Chondrocyte (in vitro differentiated cells): ENCODE results near the gene FOXP1. TPM values are rescaled to one million over a fixed set of nuclear protein-coding genes. Genes with fewer than 3 reads are reported as not detected.

Experiments used
- DNase-seq: peaks from one replicate; pipeline ENCODE4 v3.0.0; 2021; ENCODE audit warnings: mixed read lengths, low spot score
- H3K27ac Mint-ChIP-seq: one replicate; pipeline ENCODE4 v1.8.0; 2021; ENCODE audit warnings: mild to moderate bottlenecking, moderate library complexity, mixed read lengths; ENCODE audit not compliant: unreplicated experiment
- H3K27me3 Mint-ChIP-seq: 2 replicates; pipeline ENCODE4 v1.8.0; 2021; ENCODE audit warnings: low read depth, mixed read lengths
- H3K36me3 Mint-ChIP-seq: 2 replicates; pipeline ENCODE4 v1.8.0; 2021; ENCODE audit warnings: low read depth, mixed read lengths
- H3K4me1 Mint-ChIP-seq: 2 replicates; pipeline ENCODE4 v1.8.0; 2021; ENCODE audit warnings: low read depth, mild to moderate bottlenecking, mixed read lengths
- H3K4me3 Mint-ChIP-seq: one replicate; pipeline ENCODE4 v1.8.0; 2021; ENCODE audit warnings: mild to moderate bottlenecking, moderate library complexity, mixed read lengths; ENCODE audit not compliant: unreplicated experiment
- H3K9me3 Mint-ChIP-seq: 2 replicates; pipeline ENCODE4 v1.8.0; 2021; ENCODE audit warnings: low read depth, mixed read lengths
- CTCF ChIP-seq: fragments of 200-600 bp; sonication (generic); IDR thresholded peaks from 2 replicates; pipeline ENCODE4 v1.5.0; 2021; ENCODE audit warnings: antibody characterized with exemption, mild to moderate bottlenecking, moderate library complexity
- total RNA-seq: library from RNA; stranded (reverse); gene quantifications from 3 replicates; pipeline ENCODE4 v1.2.1, GENCODE V29; 2021

Gene FOXP1
- total RNA-seq, 1 donor from 2014 or later, result 206 TPM

DNA sequence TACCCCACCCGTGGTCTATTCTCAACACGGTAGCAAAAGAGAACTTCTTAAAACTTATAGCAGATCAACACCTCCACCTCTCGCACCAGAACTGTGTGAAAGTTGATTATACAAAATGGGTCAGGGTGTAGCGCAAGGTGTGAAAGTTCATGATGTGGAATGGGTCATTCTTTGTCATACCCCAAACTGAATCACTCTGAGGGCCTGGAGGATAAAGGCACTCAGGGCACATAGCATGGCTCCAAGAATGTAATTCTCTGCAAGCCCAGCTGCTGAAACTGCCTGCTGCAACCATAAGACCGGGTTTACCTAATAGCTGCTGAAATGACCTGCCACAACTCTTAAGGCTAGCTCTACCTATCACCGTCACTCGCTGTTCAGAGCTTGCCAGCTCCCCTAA lies 70.0 kb downstream of the FOXP1 start:
- TF ChIP-seq CTCF, result no peak
- no peaks in the 10 kb centered on the region for H3K36me3 Mint-ChIP-seq

GRCh38 chr3:71513081-71513480 lies 70.4 kb downstream of the FOXP1 start:
- H3K9me3 Mint-ChIP-seq, result no peaks in the 10 kb centered on the region
- H3K27ac Mint-ChIP-seq, result no peak overlapping the region
- H3K4me1 Mint-ChIP-seq, result peaks cover 17% of the 10 kb centered on the region
- DNase-seq, result no peak
- TF ChIP-seq CTCF, result no peak
- no peaks in the 10 kb centered on the region for H3K27me3 Mint-ChIP-seq
- H3K4me3 Mint-ChIP-seq, result no peak overlapping the region
- H3K36me3 Mint-ChIP-seq, result no peaks in the 10 kb centered on the region

More for the DNA sequence above, 70.0 kb downstream of the FOXP1 start:
- peaks cover 22% of the 10 kb centered on the region for H3K4me1 Mint-ChIP-seq
- no peaks in the 10 kb centered on the region for H3K9me3 Mint-ChIP-seq
- DNase-seq, result no peak
- H3K27ac Mint-ChIP-seq, result no peak overlapping the region
- no peaks in the 10 kb centered on the region for H3K27me3 Mint-ChIP-seq
- H3K4me3 Mint-ChIP-seq, result no peak overlapping the region

DNA sequence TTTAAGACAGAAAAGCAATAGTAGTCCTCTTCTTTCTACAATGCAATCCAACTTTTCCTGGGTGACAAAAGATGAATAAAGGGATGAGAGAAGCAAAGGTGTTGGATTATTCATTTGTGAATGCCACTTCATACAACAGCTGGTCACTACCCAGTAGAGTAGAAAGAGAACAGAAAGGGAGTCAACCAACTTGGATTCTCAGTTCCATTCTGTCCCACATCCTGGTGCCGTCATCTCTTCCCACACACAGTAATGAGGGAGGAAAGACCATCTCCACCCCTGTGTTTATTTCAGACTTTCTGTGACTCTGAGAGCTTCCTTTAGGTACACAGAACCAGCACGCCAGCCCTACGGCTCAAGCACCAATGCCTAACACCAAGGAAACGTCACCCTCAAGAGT lies 71.0 kb downstream of the FOXP1 start:
- H3K27ac Mint-ChIP-seq, result no peak overlapping the region
- no peak overlapping the region for H3K4me3 Mint-ChIP-seq
- H3K27me3 Mint-ChIP-seq, result no peaks in the 10 kb centered on the region
- peaks cover 12% of the 10 kb centered on the region for H3K4me1 Mint-ChIP-seq
- H3K36me3 Mint-ChIP-seq, result no peaks in the 10 kb centered on the region
- no peaks in the 10 kb centered on the region for H3K9me3 Mint-ChIP-seq
- DNase-seq, result no peak
- TF ChIP-seq CTCF, result no peak

- Mint-ChIP-seq H3K9me3 (no peaks in the 10 kb centered on the region), H3K4me1 (peaks cover 8% of the 10 kb centered on the region), H3K27ac (no peak overlapping the region), H3K36me3 (peaks cover 2% of the 10 kb centered on the region), H3K4me3 (no peak overlapping the region), H3K27me3 (no peaks in the 10 kb centered on the region)
- no peak for TF ChIP-seq CTCF
- no peak for DNase-seq
Observed at GRCh38 chr3:71512000-71512399, 71.5 kb downstream of the FOXP1 start.

GRCh38 chr3:71511446-71511845 lies 72.1 kb downstream of the FOXP1 start:
- H3K27ac Mint-ChIP-seq, result no peak overlapping the region
- no peak overlapping the region for H3K4me3 Mint-ChIP-seq
- peaks cover 5% of the 10 kb centered on the region for H3K36me3 Mint-ChIP-seq
- no peaks in the 10 kb centered on the region for H3K27me3 Mint-ChIP-seq
- H3K9me3 Mint-ChIP-seq, result no peaks in the 10 kb centered on the region
- DNase-seq, result no peak
- TF ChIP-seq CTCF, result no peak
- peaks cover 8% of the 10 kb centered on the region for H3K4me1 Mint-ChIP-seq
